HG03097 (cell line): ENCODE data around the gene SPINK13.
"Not testable (repeated sequence)": the region's sequence is repeated elsewhere in the genome, so short reads cannot be mapped to it uniquely, and the experiment has no call there.

Source experiments
- ATAC-seq: cut with Tn5 transposase; IDR thresholded peaks from one replicate; pipeline ENCODE4 v1.9.1; 2021; ENCODE audit not compliant: unreplicated experiment, low FRiP score

The SPINK13 gene, protein sequence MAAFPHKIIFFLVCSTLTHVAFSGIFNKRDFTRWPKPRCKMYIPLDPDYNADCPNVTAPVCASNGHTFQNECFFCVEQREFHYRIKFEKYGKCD

GRCh38 chr5:148268566-148268965 is at the start of gene SPINK13:
Gene SPINK13, plus strand, starts transcription at chr5:148268794. Its CDS starts 1,279 bp downstream, at chr5:148270073.
- ATAC-seq: no peak

- no peak for ATAC-seq
Observed at GRCh38 chr5:148221508-148221907, 47.1 kb upstream of the SPINK13 start.

GRCh38 chr5:148224117-148224742 is 44.4 kb upstream of the SPINK13 start:
- no peak for ATAC-seq

DNA sequence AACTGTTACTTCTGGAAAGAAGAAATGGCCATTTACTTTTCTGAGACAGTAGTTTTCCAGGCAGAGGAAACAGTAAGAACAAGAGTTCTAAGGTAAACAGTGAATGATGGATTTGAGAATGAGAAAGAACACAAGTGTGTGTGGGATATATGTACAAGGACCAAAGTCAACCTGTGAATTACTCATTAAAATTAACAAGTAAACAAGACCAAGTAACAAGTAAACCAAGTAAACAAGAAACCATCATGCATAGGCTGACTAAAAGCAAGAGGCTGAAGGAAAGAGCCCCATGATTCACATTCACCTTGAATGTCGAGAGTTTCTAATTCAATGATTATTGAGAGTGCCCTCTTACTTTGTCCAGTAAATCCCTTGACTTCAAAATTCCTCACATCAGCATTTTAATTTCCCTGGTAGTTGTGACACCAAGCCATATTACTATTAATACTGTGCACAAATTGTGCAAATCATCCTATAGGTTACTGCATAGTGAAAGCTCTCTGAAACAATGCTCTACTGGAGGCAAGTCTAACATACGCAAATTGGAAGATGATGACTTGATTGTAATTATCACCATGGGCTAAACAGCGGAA is 40.1 kb upstream of the SPINK13 start:
- no peak for ATAC-seq

DNA sequence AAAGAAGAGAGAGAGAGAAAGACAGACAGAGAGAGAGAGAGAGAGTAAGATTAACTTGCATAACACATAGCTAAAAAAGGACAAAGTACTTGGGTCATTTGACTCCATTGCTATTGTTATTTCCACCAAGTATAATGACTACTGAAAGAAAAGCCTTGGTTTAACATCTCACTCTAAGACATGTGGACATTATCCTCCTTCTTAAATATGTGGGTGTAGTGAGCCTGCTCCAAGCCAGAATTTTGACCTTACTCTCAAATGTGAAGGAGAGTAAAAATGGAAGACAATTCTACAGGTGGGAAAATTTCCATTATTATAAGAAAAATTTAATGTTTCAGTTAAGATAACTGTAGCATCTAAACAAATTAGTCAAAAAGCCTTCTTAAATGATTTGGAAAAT is 38.8 kb upstream of the SPINK13 start:
- ATAC-seq: no peak

DNA sequence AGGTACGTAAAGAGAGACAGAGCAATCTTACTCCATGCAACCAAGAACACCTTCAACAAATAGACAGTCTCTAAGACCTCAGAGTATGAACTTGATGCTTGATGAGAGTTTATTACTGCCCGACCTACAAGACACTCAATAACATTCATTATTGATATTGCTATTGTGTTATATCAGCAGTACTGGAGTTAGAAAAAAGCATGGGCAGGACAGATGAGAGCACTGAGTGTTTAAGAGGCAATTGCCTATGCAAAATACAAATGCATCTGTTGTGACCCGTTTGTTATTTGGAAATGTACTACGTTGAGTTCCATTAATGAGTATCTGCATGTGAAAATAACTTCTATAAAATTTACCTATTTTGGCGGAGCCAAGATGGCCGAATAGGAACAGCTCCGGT is 38.4 kb upstream of the SPINK13 start:
- ATAC-seq: no peak

- ATAC-seq: no peak
Observed at GRCh38 chr5:148237785-148238417, 30.7 kb upstream of the SPINK13 start.

- ATAC-seq: no peak
Observed at GRCh38 chr5:148238418-148238794, 30.2 kb upstream of the SPINK13 start, which contains the start of gene MARCOL. Gene MARCOL, plus strand, starts transcription at chr5:148238525. Its CDS starts 73 bp downstream, at chr5:148238598.

- no peak for ATAC-seq
Observed at GRCh38 chr5:148248894-148249293, 19.7 kb upstream of the SPINK13 start.

- ATAC-seq: no peak
Observed at GRCh38 chr5:148255456-148255855, 13.1 kb upstream of the SPINK13 start.

GRCh38 chr5:148259288-148259687 is 9.3 kb upstream of the SPINK13 start:
- no peak for ATAC-seq

- no peak for ATAC-seq
Observed at GRCh38 chr5:148261221-148261620, 7.4 kb upstream of the SPINK13 start.

- no peak for ATAC-seq
Observed at GRCh38 chr5:148267962-148268361, 632 bp upstream of the SPINK13 start.

DNA sequence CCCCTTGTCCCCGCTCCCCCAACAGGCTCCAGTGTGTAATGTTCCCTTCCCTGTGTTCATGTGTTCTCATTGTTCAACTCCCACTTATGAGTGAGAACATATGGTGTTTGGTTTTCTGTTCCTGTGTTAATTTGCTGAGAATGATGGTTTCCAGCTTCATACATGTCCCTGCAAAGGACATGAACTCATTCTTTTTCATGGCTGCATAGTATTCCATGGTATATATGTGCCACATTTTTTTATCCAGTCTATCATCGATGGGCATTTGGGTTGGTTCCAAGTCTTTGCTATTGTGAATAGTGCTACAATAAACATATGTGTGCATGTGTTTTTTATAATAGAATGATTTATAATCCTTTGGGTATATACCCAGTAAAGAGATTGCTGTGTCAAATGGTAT is 6.5 kb downstream of the SPINK13 start:
- not testable (repeated sequence) for ATAC-seq

- ATAC-seq: not testable (repeated sequence)
Observed at GRCh38 chr5:148280893-148281292, 12.3 kb downstream of the SPINK13 start.

- not testable (repeated sequence) for ATAC-seq
Observed at GRCh38 chr5:148281336-148281735, 12.7 kb downstream of the SPINK13 start.

DNA sequence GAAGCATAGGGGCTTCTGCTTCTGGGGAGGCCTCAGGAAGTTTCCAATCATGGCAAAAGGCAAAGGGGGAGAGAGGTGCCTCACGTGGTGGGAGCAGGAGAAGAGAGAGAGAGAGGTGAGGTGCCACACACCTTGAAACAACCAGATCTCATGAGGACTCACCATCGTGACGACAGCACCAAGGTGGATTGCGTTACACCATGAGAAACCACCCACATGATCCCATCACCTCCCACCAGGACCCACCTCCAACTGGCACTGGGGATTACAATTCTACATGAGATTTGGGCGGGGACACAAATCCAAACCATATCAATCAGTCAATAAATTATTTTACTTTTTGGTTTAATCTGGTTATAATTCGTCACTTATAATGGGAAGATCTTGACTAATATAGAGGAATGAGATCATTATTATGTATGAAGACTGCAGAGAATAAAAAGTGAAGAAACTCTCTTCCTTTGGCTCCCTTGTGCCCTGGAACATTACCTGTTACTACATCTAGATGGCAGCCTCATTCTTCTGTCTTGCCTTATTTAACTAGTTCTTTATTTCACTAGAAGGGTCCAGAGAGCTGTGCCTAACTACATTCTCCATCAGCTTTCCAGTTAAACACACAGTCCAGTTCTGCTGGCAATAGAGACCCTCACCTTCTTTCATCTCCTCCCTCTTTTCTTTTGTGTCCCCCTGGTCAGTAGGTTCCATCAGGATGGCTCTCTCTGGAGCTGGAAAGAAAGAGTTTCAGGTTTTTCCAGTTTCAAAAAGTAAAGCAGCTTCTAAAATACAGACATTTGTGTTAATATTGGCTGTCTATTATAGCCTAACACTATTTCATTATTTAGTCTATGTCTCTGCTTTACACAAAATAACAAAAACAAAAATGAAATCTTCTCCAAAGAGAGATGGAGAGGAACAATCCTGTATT is 21.9 kb downstream of the SPINK13 start:
- no peak for ATAC-seq

GRCh38 chr5:148297731-148298130 is 29.1 kb downstream of the SPINK13 start:
- no peak for ATAC-seq

- ATAC-seq: no peak
Observed at GRCh38 chr5:148306446-148306845, 37.9 kb downstream of the SPINK13 start.

DNA sequence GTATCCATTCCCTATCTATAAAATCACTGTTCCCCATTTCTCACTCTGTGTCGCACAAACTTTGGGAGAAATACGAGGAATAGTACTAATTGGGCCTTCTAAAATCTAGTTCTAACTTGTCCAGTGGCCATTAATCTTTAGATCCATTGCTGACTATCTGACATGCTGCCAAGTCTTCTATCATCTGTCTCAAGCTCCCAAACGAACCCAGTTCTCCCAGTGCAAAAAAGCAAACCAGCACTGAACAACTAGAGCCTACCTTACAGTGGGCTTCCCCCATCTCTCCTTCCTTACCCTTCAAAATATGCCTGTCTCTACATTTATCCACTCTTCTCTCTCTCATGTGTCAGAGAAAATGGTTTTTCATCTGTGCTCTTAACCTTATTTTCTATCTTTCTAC is 40.4 kb downstream of the SPINK13 start:
- ATAC-seq: no peak

DNA sequence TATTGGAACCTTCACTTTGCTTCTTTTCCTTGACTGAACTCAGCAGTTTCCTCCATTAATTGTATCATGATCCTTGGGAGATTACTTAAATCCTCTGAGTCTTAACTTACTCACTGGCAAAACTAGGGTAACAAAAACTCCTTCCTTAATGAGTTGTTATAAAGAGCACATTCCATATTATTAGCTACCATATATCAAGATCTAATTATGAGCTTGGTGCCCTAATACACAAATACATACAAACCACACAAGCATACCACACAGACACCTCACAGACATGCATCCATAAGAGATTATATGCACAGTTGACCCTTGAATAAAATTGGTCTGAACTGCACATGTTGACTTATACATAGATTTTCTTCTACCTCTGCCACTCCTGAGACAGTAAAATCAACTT is 41.2 kb downstream of the SPINK13 start:
- ATAC-seq: no peak
